Coronary artery (tissue), 2 donors: ENCODE results near the gene SMCO4.
A peak's percentile ranks its signal among the peaks of the same experiment; 100 is the strongest.
"Not testable (repeated sequence)": the region's sequence is repeated elsewhere in the genome, so short reads cannot be mapped to it uniquely, and the experiment has no call there.

Experiments used
- DNase-seq: peaks from one replicate; pipeline ENCODE4 v3.0.0-alpha.2; 2017; ENCODE audit warnings: low spot score
- H3K27ac ChIP-seq, 2 donors: fragments of 200-600 bp; sonication (generic); one replicate each; pipeline ENCODE4 v1.5.1; 2016 to 2019
- H3K4me3 ChIP-seq: fragments of 200-600 bp; sonication (generic); 2 replicates; pipeline ENCODE4 v1.5.1; 2016; ENCODE audit warnings: mild to moderate bottlenecking, moderate library complexity
- TF ChIP-seq, protein P1 (sequence below): fragments of 200-600 bp; sonication (generic); IDR thresholded peaks from one replicate; pipeline ENCODE4 v1.5.1; 2019; ENCODE audit warnings: antibody characterized with exemption

The SMCO4 gene

DNA sequence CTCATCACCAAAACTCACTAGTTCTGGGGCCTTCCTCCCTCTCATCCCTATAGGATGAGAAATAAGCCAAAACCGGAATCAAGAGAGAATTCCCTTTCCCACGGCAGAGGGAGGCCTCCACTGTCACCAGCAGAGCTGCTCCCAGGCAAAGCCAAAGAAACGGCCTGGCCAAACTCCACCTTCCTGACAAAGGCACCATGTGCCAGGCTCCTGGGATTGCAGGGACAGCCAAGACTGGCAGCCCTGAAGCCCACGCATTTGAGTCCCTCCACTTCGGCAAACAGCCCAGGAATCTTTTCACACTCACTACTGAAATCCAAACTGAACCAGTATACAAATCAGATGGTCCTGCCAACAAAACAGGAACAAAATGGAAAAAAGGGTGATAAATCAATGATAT, 6.1 kb downstream of the SMCO4 start:
- H3K4me3 ChIP-seq: peak overlapping the region; percentile 21
- no peak for DNase-seq
- peak overlapping the region; percentile 2 to 69 for H3K27ac ChIP-seq
- TF ChIP-seq, protein P1, sequence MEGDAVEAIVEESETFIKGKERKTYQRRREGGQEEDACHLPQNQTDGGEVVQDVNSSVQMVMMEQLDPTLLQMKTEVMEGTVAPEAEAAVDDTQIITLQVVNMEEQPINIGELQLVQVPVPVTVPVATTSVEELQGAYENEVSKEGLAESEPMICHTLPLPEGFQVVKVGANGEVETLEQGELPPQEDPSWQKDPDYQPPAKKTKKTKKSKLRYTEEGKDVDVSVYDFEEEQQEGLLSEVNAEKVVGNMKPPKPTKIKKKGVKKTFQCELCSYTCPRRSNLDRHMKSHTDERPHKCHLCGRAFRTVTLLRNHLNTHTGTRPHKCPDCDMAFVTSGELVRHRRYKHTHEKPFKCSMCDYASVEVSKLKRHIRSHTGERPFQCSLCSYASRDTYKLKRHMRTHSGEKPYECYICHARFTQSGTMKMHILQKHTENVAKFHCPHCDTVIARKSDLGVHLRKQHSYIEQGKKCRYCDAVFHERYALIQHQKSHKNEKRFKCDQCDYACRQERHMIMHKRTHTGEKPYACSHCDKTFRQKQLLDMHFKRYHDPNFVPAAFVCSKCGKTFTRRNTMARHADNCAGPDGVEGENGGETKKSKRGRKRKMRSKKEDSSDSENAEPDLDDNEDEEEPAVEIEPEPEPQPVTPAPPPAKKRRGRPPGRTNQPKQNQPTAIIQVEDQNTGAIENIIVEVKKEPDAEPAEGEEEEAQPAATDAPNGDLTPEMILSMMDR: no peak

DNA sequence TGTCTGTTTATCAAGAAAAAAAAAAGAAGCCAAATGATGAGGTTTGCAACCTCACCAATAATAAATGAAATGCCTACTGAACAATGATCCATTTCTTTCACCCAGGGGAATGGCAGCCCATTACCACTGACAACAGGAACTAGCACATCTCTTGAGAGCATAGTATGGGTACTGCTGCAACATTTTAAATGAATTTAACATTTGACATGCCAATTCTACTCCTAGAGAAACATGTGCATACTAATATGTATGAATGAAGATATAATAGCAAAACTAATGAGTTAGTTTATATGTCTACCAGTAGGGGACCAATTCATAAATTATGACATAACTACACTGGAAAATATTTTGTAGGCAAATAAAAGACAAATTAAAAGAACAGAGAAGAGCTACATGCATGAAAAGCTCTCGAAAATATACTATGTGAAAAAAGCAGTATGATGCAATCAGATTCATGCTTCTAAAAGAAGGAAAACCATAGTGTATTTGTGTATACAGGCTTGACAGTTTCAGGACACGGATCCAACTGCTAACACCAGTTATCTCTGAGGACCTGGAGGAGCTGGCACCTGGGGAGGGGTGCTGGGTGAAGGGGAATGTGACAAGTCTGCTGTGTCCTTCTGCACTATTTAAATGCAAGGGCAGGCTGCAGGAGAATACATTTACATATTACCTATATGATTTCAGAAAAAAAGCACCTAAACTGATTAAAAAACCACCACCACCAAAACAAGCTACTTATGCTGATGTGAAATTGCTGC, 6.9 kb downstream of the SMCO4 start:
- TF ChIP-seq, protein P1: no peak
- DNase-seq: no peak
- Histone ChIP-seq H3K27ac (no peak overlapping the region), H3K4me3 (no peak overlapping the region)

DNA sequence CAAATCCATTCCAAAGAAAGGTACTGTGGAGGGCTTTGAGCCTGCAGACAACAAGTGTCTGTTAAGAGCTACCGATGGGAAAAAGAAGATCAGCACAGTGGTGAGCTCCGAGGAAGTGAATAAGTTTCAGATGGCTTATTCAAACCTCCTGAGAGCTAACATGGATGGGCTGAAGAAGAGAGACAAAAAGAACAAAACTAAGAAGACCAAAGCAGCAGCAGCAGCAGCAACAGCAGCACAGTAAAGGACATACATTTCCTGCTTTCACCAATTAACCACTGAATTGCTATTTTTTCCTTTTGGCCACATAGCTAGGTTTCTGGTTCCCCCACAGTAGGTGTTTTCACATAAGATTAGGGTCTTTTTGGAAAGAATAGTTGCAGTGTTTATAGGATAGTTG, 7.6 kb downstream of the SMCO4 start:
- H3K27ac ChIP-seq, H3K4me3 ChIP-seq, DNase-seq: not testable (repeated sequence)

DNA sequence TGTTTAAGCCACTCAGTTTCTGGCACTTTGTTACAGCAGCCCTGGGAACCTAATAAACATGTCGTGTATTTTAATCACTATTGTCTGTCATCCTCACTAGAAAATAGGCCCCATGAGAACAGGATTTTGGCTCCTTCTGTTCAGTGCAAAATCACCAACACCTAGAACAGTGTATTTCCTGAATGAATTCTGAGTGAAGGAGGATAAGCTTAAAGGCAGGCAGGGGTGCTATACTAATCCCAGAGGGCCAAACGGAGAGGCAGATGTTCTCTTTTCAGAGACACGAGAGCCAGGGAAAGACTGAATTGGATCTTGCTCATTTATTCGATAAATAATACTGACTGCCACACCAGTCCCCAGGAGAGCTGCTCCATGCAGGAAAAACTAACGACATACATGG, 10.4 kb downstream of the SMCO4 start:
- Histone ChIP-seq H3K27ac (no peak overlapping the region), H3K4me3 (no peak overlapping the region)
- TF ChIP-seq, protein P1: no peak
- DNase-seq: no peak

DNA sequence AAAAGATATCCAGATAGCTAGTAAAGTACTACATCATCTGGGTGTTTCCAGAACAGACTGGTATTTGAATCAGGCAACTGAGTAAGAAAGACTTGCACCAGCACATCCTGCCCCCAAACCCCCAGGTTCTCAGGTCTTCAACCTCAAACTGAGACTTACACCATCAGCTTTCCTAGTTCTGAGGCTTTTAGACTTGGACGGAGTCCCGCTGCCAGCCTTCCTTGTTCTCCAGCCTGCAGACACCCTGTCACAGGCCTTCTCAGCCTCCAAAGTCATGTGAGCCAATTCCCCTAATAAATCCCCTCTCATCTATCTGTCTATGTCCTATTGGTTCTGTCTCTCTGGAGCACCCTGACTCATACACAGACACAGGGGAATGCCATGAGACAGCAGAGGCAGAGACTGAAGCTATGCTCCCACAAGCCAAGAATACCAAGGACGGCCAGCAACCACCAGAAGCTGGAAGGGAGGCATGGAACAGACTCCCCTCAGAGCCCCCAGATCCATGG, 10.9 kb downstream of the SMCO4 start:
- DNase-seq: no peak
- TF ChIP-seq, protein P1: no peak
- no peak overlapping the region for H3K27ac ChIP-seq
- H3K4me3 ChIP-seq: no peak overlapping the region

DNA sequence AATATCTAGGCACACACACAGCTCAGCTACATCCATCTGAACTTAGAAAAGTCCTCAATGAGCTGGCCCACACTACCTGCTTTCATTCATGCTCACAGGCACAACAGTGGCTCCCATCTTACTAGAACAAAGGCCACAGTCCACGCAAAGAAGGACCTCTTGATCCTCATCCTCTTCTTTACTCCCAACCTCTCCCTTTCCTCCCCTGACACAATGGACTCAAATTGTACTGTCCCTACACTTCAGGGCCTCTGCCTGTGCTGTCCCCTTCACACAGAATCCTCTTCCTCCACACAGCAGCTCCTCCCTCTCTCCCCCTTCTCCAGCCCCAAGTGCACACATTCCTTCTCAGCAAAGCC, 12.7 kb downstream of the SMCO4 start:
- no peak for DNase-seq
- Histone ChIP-seq H3K4me3 (no peak overlapping the region), H3K27ac (peak overlapping the region; percentile 73 to 82)
- TF ChIP-seq, protein P1: no peak

DNA sequence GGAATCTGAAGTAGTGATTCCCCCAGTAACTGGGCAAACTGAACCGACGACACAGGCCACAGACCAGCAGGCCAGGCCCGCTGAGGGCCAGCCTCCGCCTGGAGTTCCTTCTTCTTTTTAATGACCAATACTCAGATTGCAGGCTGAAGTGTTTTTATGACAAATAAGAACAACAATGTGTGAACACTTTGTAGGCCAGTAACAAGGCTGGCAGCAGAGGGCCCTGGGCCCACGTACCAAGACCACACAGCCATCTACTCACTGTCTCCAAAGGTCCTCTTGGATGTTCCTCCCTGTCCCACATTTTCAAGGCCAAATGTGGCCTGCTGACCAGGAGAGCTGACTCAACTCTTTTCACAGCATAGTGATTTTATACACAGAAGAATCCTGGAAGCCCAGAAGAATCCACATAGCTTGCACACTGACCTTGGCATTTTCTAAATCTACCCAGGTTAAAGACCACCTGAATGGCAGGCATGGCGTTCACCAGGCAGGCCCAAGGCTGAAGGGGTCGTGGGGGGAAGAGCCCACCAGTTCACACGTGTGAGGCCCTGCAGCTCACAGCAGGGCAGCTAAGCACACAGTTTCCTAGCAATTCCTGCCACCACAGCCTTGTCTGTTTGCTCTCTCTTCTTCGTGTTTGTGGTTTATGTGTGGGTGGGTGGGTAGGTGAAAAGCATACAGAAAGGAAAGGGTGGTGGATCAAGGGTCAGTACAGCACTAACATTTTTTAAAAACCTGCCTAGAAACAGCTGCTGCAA, 13.3 kb downstream of the SMCO4 start:
- Histone ChIP-seq H3K4me3 (peak overlapping the region; percentile 41), H3K27ac (peak overlapping the region; percentile 73 to 82)
- no peak for DNase-seq
- TF ChIP-seq, protein P1: no peak
